HG02840 (cell line): ENCODE data around the gene PPP2R2C.

Experiments used
- ATAC-seq: cut with Tn5 transposase; IDR thresholded peaks from one replicate; pipeline ENCODE4 v1.9.1; 2021; ENCODE audit warnings: mild to moderate bottlenecking, moderate library complexity, moderate number of reproducible peaks; ENCODE audit not compliant: unreplicated experiment, low FRiP score

PPP2R2C gene

DNA sequence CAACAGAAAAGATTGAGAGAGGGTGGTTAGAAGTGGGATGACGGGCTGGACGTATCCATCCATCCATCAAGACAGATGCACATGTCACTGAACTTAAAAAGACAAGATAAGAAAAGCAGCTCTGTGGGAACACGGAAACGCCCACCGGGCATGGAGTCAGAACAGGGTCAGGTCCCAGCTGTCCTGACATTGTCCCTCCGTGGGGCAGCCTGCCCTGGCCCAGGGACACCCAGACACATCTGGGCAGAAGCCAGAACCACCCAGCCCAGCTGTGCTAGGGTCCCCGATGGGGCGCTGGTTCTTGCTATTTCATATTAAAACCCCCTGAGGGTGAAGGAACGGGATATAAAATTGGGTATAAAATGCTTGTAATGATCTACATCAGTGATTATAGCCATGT lies 88.5 kb downstream of the PPP2R2C start:
- no peak for ATAC-seq

GRCh38 chr4:6383009-6383404 lies 89.4 kb downstream of the PPP2R2C start:
- no peak for ATAC-seq

DNA sequence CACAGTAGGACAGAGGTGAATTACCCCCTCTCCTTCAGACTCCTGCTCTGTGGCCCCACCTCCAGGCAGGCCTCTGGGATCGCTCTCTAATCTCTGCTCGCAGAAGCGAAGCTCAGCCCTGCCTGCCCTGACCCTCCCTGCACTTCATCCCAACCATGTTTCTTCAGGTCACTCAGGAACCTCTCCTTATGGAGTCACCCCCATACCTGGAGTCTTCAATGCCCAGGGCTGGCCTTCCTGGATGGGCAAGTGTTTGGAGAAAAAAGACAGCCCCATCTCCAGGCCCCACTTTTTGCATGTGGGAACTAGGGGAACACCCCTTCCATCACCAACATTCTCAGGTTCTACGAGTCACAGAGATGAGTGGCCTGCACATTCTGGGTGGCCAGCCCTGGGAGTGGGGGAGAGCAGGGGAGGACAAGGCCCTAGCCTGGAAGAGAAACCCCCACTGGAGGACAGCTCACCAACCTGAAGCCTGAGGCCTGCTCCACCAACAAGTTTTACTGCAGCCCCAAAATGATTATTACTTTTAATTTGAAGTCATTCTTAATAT lies 90.8 kb downstream of the PPP2R2C start:
- ATAC-seq, result no peak

DNA sequence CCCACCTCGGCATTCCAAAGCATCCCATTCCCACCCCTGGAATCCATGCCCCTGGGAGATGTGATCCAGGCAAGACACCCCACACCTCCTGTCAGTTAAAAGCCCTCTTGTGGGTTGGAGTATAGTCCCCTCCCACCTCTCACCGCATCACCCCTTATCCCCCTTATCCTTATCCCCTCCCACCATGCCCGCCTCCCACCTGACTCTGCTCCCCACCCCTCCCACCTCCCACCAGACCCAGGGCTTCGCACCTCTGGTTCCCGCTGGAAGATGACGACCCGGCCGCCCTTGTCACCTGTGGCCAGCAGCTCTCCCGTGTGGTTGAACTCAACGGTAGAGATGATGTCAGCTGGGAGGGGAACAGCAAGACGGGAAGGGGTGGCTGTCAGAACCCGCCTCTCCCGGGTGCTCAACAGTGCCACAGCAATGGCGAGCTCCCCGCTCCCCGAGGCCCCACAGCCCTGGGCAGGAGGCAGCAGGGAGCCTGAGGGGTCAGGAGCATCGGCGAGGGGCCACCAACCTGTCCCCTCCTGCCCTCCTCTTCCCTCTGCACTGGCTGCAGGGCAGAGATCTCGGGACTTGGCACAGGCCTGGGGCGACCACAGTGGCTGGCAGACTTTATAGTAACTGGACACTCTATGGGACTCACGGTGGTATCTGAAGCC lies 91.5 kb downstream of the PPP2R2C start:
- no peak for ATAC-seq

GRCh38 chr4:6379767-6380745 lies 92.4 kb downstream of the PPP2R2C start:
- no peak for ATAC-seq

DNA sequence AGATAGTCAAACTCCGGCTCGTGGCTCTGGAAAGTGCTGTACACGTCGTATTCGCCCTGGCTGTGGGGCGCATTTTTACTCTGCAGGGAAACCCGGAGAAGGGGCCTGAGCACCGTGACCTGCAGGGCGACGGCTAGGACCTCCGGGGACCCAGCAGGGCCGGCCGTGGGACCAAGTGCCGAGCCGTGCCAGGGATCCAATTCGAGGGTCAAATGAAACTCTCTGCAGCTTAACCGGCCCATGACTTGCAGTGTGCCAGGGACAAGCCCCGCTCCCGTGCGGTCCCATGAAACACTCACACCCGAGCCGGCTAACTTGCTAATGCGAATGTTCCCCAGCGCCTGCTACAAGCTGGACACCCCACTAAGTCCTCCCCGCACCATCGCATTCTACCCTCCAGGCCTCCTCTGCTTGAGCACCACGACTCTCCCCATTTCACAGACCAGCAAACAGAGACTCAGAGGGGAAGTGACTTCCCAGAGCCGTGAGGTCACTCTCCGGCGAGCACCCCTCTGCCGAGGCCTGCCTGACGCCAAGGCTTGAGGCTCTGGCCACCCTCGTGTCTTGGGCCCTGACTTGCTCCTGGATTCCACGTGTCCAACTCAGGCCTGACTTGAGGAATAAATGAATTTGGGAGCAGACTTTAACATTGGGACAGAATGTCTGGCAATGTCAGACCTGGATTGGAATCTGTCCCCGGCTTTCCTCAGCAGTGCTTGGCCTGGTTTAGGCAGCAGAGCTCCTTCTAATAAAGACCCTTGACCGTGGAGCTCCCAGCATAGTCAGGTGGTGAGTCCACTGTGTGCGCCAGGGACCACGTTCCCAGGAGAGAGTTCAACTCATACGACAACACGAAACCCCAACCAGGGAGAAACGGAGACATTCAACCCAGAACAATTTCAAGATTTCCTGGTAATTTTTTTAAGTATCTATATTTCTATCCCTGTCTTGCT lies 93.6 kb downstream of the PPP2R2C start:
- ATAC-seq, result no peak

DNA sequence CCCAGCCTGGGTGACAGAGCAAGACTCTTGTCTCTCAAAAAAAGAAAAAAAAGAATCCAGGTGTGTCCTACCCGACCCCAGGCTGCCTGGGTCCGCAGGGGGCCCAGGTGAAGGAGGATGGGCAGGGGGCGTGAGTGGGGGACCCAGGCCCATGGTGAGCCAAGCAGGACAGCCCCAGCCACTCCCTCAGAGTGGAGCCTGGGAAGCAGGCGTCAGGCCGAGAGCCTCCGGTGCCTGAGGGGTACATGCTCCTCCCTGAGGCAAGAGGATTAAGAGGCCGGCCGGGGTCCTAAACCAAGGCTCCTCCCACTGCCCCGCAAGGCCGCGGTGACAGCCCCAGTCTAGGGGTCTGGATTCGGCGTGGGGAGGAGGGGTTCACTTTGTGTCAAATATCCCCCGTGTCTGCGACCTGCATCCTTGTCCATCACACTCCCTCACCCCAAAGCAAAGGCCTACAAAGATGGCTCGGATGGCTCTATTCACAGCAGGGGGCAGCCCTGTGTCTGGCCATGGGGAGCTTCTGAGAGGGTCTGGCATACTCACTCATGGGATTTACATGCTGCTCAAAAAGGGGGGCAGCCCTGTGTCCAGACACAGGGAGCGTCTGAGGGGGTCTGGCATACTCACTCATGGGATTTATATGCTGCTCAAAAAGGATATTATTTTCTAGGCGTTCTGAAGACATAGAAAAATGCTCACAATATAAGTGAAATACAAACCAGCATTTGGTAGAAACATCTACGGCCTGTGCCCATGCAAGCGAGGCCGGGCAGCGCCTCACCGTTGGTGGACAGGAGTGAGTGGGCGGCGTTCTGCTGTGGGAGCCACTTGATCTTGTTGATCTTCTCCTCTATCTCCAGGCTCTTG lies 94.6 kb downstream of the PPP2R2C start:
- ATAC-seq, result no peak

DNA sequence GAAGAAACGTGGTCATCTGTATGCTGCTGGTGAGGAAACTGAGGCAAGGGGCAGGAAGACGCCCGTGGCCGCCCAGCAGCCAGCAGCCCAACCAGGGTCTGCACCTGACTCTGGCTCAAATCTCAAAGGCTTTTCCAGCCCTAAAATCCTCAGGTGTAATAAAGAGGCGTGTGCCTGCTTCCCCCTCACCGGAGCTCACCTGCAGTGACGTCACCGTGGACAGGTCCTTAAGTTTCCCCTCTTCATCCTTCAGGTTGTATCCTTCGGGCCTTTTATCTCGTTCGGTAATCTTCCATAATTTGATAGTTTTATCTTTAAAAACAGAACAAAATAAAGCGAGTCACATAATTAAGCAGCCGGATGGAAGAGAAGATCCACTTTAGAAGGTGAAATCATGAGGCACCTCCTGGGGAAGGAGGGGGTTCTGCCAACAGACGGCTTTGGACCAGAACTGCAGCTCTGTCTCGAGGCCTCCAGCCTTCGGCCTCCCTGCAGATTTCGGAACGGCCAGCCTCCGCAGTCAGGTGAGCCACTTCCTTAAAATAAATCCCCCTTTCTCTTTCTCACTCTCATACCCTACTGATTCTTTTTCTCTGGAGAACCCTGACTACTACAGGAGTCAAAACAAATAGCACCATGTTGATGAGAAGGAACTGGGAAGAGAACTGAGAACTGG lies 96.7 kb downstream of the PPP2R2C start:
- ATAC-seq, result no peak

DNA sequence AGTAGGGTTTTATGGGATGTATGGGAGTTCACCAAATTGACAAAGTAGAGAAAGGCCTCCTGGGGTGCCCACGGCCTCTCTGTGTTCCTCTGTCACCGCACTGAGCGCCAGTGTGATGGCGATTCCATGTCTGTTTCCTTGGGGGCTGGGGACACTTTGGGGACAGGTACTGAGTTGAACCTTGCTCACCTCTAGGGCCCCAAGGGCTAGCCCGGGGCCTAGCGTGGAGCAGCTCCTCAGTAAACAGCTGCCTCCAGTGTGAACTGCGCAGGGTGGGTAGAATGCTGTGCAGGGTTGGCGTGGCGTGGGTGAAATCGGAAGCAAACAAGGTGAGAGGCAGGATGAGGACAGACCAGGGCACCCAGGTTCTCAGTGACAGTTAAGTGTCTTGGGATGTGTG lies 97.8 kb downstream of the PPP2R2C start:
- no peak for ATAC-seq

GRCh38 chr4:6373541-6374410 lies 98.6 kb downstream of the PPP2R2C start:
- no peak for ATAC-seq

GRCh38 chr4:6372649-6373525 lies 99.5 kb downstream of the PPP2R2C start:
- ATAC-seq, result no peak

DNA sequence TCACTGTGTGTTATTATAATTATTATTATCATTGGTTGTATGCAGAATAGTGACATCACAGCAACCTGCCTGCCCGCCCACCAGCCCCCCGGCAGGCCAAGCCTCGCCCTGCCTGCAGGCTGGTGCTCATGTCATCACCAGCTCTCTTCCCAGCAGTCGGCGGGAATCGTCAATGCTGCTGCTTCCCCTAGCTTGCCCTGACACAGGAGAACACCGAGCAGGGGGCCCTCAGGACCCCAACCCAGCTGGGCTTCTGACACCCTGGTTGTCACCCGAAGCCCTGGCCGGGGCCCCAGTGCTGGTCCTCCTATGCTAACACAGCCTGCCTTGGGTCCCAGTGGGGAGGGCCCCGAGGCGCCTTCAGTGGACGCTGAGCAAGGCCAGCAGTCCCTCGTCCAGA lies 100.6 kb downstream of the PPP2R2C start:
- ATAC-seq, result no peak

DNA sequence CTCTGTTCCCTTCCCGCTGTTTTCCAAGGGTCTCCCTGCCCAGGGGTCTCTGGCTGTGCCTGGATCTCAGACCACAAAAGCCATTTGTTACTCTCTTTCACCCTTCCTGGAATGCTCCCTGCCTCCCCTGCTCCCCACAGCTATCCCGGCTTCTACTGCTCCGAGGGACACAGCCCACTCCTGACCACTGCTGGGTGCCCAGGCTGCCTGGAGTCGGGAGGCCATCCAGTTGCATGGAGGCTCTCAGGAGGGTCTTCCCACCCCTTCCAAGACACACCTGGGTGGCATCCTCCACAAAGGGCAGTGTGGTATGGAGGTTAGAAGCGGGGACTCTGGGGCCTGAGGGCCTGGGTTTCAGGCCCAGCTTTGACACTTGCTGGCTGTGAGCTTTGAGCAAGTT lies 101.1 kb downstream of the PPP2R2C start:
- ATAC-seq, result no peak

DNA sequence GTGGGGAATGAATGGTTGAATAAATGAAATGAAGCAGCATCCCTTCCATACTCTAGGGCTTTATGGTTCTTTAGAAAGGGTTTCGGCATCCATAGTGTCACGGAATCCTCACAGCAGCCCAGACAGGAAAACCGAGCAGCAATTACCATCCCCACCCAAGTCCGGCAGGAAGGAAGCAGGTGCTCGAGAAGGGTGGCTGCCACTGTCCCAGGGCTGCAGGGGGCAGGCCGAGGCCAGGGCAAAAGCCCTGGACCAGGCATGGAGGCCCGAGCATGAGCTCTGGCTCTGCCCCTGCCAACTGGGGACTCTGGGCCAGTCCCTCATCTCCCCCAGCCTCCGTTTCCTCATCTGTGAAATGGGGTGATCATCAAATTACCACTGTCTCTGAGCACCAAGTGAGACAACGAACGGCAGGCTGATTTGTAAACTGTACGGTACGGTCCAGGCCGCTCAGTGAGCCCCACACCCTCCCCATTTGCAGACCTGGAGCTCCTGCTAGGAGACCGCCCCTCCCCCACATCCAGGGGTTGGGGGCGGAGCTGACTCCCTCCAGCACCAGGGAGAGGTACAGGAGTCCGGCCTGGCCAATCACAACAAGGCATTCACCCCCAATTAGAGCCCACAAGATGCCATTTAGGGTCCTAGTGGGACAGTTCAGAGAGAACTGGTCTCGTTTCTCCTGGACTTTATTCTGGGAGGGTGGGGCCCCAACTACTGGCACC lies 102.3 kb downstream of the PPP2R2C start:
- no peak for ATAC-seq

DNA sequence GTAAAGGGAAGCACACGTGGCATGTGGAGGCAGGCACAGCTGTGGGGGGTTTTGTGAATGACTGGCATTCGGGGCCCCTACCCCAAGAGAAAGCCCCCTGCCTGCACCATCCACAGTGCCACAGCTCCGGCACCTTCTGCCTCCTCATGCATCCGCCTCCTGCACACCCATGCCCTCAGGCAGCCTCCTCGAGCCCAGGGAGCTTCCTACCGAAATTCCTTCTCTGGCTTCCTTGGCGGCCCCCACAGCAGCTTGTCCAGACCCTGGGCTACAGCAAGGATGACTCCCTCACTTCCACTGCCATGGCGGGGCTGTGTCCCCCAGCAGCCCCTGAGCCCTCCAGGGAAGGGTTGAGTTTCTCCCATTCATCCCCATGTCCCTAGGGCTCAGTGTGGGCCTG lies 102.9 kb downstream of the PPP2R2C start:
- no peak for ATAC-seq

DNA sequence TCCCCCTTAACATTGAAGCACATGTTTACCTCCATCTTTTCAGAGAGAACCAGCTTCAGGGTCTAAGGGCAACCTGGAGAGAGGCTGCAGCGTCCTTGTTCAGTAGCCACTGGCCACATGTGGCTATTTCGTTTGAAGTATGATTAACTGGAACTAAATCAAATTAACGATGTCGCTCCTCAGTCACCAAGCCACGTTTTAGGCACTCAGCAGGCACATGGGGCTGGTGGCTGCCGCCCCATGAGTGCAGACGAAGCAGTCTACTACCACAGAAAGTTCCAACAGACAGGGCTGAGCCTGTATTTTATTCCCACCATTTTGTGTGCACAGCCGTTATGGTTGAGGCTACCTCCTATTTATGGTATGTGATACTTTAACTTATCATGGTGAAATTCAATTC lies 103.4 kb downstream of the PPP2R2C start:
- ATAC-seq, result no peak
